NCI-H345 treated with DMSO at 0.1 percent for 48 hours (cell line): Measurements from ENCODE around the gene GDI1.

Source experiments
- DNase-seq: peaks from one replicate; lab custom pipeline; 2025; ENCODE audit not compliant: unreplicated experiment; lab: John Stamatoyannopoulos, UW

GDI1 gene

GRCh38 chrX:154459832-154460231 lies 22.9 kb downstream of the GDI1 start:
- no peak for DNase-seq

- no peak for DNase-seq
Observed at GRCh38 chrX:154460326-154460725, 23.4 kb downstream of the GDI1 start.

- no peak for DNase-seq
Observed at GRCh38 chrX:154462396-154462795, 25.4 kb downstream of the GDI1 start.

- no peak for DNase-seq
Observed at GRCh38 chrX:154463611-154464220, 26.8 kb downstream of the GDI1 start.

GRCh38 chrX:154464806-154465365 lies 27.9 kb downstream of the GDI1 start:
- no peak for DNase-seq

- no peak for DNase-seq
Observed at GRCh38 chrX:154465601-154466000, 28.6 kb downstream of the GDI1 start.

GRCh38 chrX:154466036-154466435 lies 29.1 kb downstream of the GDI1 start:
- DNase-seq: no peak

- DNase-seq: no peak
Observed at GRCh38 chrX:154466907-154467306, 30.0 kb downstream of the GDI1 start.

- no peak for DNase-seq
Observed at GRCh38 chrX:154467556-154467955, 30.6 kb downstream of the GDI1 start.

- DNase-seq: no peak
Observed at GRCh38 chrX:154468217-154468616, 31.3 kb downstream of the GDI1 start.

- DNase-seq: no peak
Observed at GRCh38 chrX:154469114-154469513, 32.2 kb downstream of the GDI1 start.

GRCh38 chrX:154469880-154470279 lies 32.9 kb downstream of the GDI1 start:
- no peak for DNase-seq

- no peak for DNase-seq
Observed at GRCh38 chrX:154470434-154470833, 33.5 kb downstream of the GDI1 start.

- no peak for DNase-seq
Observed at GRCh38 chrX:154470914-154471568, 34.1 kb downstream of the GDI1 start.

GRCh38 chrX:154471839-154472684 lies 35.1 kb downstream of the GDI1 start:
- no peak for DNase-seq

- no peak for DNase-seq
Observed at GRCh38 chrX:154472685-154473632, 36.0 kb downstream of the GDI1 start.

- no peak for DNase-seq
Observed at GRCh38 chrX:154473683-154474082, 36.7 kb downstream of the GDI1 start.

- no peak for DNase-seq
Observed at GRCh38 chrX:154476821-154477220, 39.9 kb downstream of the GDI1 start.

- DNase-seq: no peak
Observed at GRCh38 chrX:154477891-154478477, 41.0 kb downstream of the GDI1 start.
